PFSK-1 (cell line): ENCODE results near the gene RGS5.

Experiments used
- POLR2AphosphoS5 ChIP-seq: IDR thresholded peaks from 2 replicates; pipeline ENCODE4 v1.6.1; 2012; ENCODE audit warnings: low read depth, mild to moderate bottlenecking, control low read depth, low read length, moderate library complexity
- TAF1 ChIP-seq: IDR thresholded peaks from 2 replicates; pipeline ENCODE4 v1.6.1; 2012; ENCODE audit warnings: low read length, control low read depth, borderline replicate concordance; ENCODE audit not compliant: insufficient read depth

- TF ChIP-seq TAF1: no peak
- no peak for TF ChIP-seq POLR2AphosphoS5
Observed at GRCh38 chr1:163163163-163163562, 39.6 kb downstream of the RGS5 start.
